Measurements from ENCODE around the gene RNF133. TPM values are rescaled to one million over a fixed set of nuclear protein-coding genes. Genes with fewer than 3 reads are reported as not detected.

The RNF133 gene
- total RNA-seq, 2 donors from 2014 or later: 0.86 TPM; not detected in 1

- no peaks in the 10 kb centered on the region for H3K4me1 ChIP-seq (ENCODE audit: control insufficient read depth, insufficient read depth, low read length)
- H3K27ac ChIP-seq (ENCODE audit: low read depth, low read length): no peak overlapping the region
- 83 to 95% methylated on average over 2 to 7 of the region's 7 CpGs for WGBS, 2 experiments (ENCODE audit: insufficient coverage in 1 of 2, insufficient read length in 1 of 2)
- no peak overlapping the region for H3K27ac Mint-ChIP-seq
- no peak for TF ChIP-seq CTCF (conservative IDR thresholded peaks at IDR 0.05)
- H3K9ac ChIP-seq (ENCODE audit: extremely low read depth, low read length, poor library complexity, severe bottlenecking): no peak overlapping the region
- H3K4me3 Mint-ChIP-seq: no peak overlapping the region
- DNase-seq: no peak
- peaks cover 5% of the 10 kb centered on the region for H3K27me3 Mint-ChIP-seq (ENCODE audit: insufficient read depth)
- no peaks in the 10 kb centered on the region for H3K36me3 ChIP-seq (ENCODE audit: control insufficient read depth, insufficient read depth, low read length)
- peaks cover 10% of the 10 kb centered on the region for H3K36me3 Mint-ChIP-seq (ENCODE audit: low read depth)
- H3K27me3 ChIP-seq (ENCODE audit: control insufficient read depth, insufficient read depth, low read length, poor library complexity, severe bottlenecking): no peaks in the 10 kb centered on the region
- H3K9me3 Mint-ChIP-seq: peaks cover 38% of the 10 kb centered on the region
- H3K4me1 Mint-ChIP-seq: peaks cover 27% of the 10 kb centered on the region
- H3K4me3 ChIP-seq (ENCODE audit: low read length): no peak overlapping the region
- H3K9me3 ChIP-seq (ENCODE audit: control insufficient read depth, low read length): peaks cover 11% of the 10 kb centered on the region
These were observed 23.3 kb downstream of the RNF133 start for GRCh38 chr7:122675621-122676020.

DNA sequence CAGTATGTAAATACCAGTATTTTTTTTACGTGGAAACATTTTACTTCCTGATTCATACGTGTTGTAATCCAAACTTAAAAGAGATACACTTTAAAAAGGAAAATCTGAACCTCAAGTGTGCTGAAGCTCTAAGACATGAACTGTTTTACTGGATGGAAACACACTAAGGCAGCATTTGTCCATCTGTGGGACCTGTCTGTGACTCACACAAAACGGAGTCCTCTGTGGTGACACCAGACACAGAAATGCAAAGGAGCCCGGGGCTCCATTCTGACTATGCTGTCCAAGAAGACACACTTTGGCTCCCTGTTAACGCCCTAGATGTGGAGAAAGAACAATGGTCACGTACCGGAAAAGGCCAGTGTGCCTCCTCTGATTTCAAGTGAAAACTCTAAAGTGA is 23.9 kb downstream of the RNF133 start:
- DNase-seq: no peak
- H3K4me1 Mint-ChIP-seq: peaks cover 27% of the 10 kb centered on the region
- TF ChIP-seq CTCF (conservative IDR thresholded peaks at IDR 0.05): no peak
- Histone ChIP-seq H3K27me3 (ENCODE audit: control insufficient read depth, insufficient read depth, low read length, poor library complexity, severe bottlenecking) (no peaks in the 10 kb centered on the region), H3K27ac (ENCODE audit: low read depth, low read length) (no peak overlapping the region), H3K9ac (ENCODE audit: extremely low read depth, low read length, poor library complexity, severe bottlenecking) (no peak overlapping the region), H3K4me3 (ENCODE audit: low read length) (no peak overlapping the region), H3K9me3 (ENCODE audit: control insufficient read depth, low read length) (peaks cover 6% of the 10 kb centered on the region), H3K36me3 (ENCODE audit: control insufficient read depth, insufficient read depth, low read length) (no peaks in the 10 kb centered on the region), H3K4me1 (ENCODE audit: control insufficient read depth, insufficient read depth, low read length) (no peaks in the 10 kb centered on the region)
- no peak overlapping the region for H3K4me3 Mint-ChIP-seq
- H3K27ac Mint-ChIP-seq: no peak overlapping the region
- 92 to 94% methylated on average over 7 of the region's 7 CpGs for WGBS, 2 experiments (ENCODE audit: insufficient coverage in 1 of 2, insufficient read length in 1 of 2)
- peaks cover 32% of the 10 kb centered on the region for H3K9me3 Mint-ChIP-seq
- peaks cover 10% of the 10 kb centered on the region for H3K36me3 Mint-ChIP-seq (ENCODE audit: low read depth)
- peaks cover 5% of the 10 kb centered on the region for H3K27me3 Mint-ChIP-seq (ENCODE audit: insufficient read depth)

DNA sequence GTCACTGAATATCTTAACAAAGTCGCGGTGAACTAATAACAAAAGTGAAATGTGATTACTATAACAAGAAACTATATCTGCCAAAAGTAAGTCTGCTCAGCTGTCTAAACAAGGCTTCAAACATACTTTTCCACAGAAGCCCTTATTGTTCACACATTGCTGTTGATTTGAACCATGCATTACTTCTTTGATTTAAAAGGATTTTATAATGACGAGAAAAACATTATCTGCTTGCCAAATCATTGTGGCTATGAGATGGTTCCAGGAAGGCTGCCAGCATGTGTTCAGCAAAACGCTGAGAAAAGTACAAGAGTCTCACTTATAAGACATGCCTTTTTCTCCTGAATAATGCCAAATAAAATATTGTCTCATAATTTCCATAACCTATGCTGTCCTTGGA is 24.4 kb downstream of the RNF133 start:
- no peak for DNase-seq
- H3K27me3 Mint-ChIP-seq (ENCODE audit: insufficient read depth): peaks cover 5% of the 10 kb centered on the region
- no peak overlapping the region for H3K4me3 Mint-ChIP-seq
- H3K27ac ChIP-seq (ENCODE audit: low read depth, low read length): no peak overlapping the region
- TF ChIP-seq CTCF (conservative IDR thresholded peaks at IDR 0.05): no peak
- peaks cover 28% of the 10 kb centered on the region for H3K9me3 Mint-ChIP-seq
- H3K9me3 ChIP-seq (ENCODE audit: control insufficient read depth, low read length): peaks cover 1% of the 10 kb centered on the region
- H3K9ac ChIP-seq (ENCODE audit: extremely low read depth, low read length, poor library complexity, severe bottlenecking): no peak overlapping the region
- H3K27ac Mint-ChIP-seq: no peak overlapping the region
- H3K4me1 ChIP-seq (ENCODE audit: control insufficient read depth, insufficient read depth, low read length): no peaks in the 10 kb centered on the region
- H3K4me1 Mint-ChIP-seq: peaks cover 25% of the 10 kb centered on the region
- WGBS, 2 experiments (ENCODE audit: insufficient coverage in 1 of 2, insufficient read length in 1 of 2): 94 to 100% methylated on average over 1 to 4 of the region's 4 CpGs
- no peaks in the 10 kb centered on the region for H3K27me3 ChIP-seq (ENCODE audit: control insufficient read depth, insufficient read depth, low read length, poor library complexity, severe bottlenecking)
- H3K4me3 ChIP-seq (ENCODE audit: low read length): no peak overlapping the region
- H3K36me3 Mint-ChIP-seq (ENCODE audit: low read depth): peaks cover 9% of the 10 kb centered on the region
- no peaks in the 10 kb centered on the region for H3K36me3 ChIP-seq (ENCODE audit: control insufficient read depth, insufficient read depth, low read length)

All from endodermal cell (in vitro differentiated cells).